AG09319 (cell line): Measurements from ENCODE around the gene MEGF10.

Experiments
- DNase-seq: peaks from one replicate; pipeline ENCODE4 v3.0.0-alpha.2; 2010; ENCODE audit warnings: low read depth; ENCODE audit errors: extremely low read depth
- CTCF ChIP-seq: IDR thresholded peaks from 2 replicates; pipeline ENCODE4 v1.5.1; 2011; ENCODE audit warnings: low read depth, mild to moderate bottlenecking, inconsistent platforms, low read length, moderate library complexity

MEGF10 gene

GRCh38 chr5:127433526-127433925 is 142.9 kb downstream of the MEGF10 start:
- no peak for DNase-seq
- TF ChIP-seq CTCF: no peak

GRCh38 chr5:127434588-127434987 is 144.0 kb downstream of the MEGF10 start:
- DNase-seq: no peak
- TF ChIP-seq CTCF: no peak

DNA sequence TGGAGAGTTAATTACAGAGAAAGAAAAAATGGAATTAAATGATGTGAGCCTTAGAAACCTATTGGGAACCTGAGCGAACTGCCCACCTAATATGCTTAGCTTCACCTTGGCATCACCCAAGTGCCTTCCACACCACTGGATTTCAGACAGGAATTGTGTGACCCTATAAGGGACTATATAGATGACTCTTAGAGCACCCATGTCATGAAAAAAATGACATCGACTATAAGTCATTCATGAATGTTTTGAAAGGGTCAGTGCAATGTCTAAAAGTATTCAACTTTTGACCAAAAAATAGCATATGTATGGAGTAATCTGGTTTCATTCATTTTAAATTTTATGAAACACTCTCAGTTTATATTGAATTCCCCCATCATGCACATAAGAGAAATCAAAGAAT is 145.2 kb downstream of the MEGF10 start:
- DNase-seq: no peak
- no peak for TF ChIP-seq CTCF

- no peak for TF ChIP-seq CTCF
- DNase-seq: no peak
These were observed 149.0 kb downstream of the MEGF10 start for GRCh38 chr5:127439644-127440043.

- no peak for DNase-seq
- TF ChIP-seq CTCF: no peak
These were observed 150.2 kb downstream of the MEGF10 start for GRCh38 chr5:127440831-127441230.

DNA sequence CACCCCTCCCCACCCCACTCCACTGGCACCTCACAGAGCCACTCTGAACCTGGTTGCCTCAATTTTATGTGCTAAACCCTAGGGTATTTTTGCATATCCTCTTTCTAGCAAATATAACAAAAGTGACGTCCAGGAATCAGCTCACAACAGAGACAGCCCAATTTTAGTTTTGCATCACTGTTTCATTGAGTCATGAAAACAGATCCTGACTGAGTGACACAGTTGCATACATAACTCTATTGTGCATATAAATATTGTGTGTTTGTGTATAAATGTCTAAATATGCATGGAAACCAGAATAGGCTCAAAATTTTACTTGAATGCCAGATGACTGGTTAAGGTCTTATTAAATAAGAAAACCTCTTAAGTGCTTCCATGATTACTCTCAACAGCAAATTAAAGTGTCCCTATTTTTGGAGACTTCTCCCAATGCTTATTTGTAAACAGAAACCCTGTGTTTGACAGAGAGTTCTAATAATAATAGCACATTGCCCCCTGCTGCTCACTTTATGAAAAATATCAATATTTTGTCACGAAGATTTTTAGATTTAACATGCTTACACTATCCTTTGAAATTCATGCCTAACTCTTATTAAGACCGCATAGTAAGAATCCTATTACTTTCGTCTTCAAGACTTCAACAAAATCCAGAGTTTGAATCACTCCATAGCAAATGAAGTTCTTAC is 151.3 kb downstream of the MEGF10 start:
- no peak; the same call in 1 of the 2 replicates for TF ChIP-seq CTCF
- DNase-seq: no peak

DNA sequence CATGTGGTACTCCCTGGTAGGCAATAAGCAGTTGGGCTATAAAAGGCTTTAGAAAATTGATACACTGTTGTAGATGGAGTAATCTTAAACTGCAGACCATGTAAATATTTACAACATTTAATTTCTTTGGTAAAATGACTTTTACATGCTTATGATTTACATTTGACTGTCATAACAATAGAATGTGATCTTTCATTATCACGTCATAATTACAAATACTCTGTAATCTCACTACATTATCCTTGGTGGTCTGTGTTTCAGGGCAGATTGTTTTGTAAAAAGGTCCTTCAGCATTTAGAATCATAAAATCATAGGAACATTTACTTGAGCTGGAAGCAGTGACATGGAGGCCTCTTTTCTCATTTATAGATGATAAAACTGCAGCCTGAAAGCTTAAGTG is 153.6 kb downstream of the MEGF10 start:
- no peak for DNase-seq
- no peak for TF ChIP-seq CTCF
